Liver (tissue), 2 donors: Measurements from ENCODE around the gene CCRL2.
"Not testable (repeated sequence)": the region's sequence is repeated elsewhere in the genome, so short reads cannot be mapped to it uniquely, and the experiment has no call there.

Experiments
- GABPA ChIP-seq, 2 donors: IDR thresholded peaks in 1 of 2; conservative IDR thresholded peaks in 1 of 2; 2 replicates each; pipeline ENCODE4 v1.6.1; 2016; ENCODE audit warnings: antibody characterized with exemption in 2 of 2, mild to moderate bottlenecking in 1 of 2, moderate library complexity in 1 of 2
- TF ChIP-seq, protein P1 (sequence below): IDR thresholded peaks from 2 replicates; pipeline ENCODE4 v1.6.1; 2016; ENCODE audit warnings: antibody characterized with exemption, mild to moderate bottlenecking
- donor health status: healthy.

DNA sequence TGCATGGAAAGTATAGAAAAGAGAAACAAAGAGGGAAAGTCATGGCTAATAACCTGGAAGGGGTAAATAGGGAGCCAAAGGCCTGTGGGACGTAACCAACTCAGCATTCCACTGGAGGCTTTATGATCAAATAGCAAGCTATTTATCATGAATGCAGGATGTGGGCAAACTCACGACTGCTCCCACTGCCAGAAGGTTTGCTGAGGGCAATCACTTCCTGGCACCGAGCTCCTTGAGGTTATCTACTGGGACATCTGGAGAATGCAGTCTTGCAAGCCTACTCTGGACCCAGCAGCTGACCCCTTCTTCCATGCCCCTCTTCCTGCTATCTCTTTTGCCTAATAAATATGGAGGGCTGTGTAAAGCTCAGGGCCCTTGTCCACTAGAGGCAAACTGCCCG lies 19.4 kb downstream of the CCRL2 start:
- TF ChIP-seq, protein P1, sequence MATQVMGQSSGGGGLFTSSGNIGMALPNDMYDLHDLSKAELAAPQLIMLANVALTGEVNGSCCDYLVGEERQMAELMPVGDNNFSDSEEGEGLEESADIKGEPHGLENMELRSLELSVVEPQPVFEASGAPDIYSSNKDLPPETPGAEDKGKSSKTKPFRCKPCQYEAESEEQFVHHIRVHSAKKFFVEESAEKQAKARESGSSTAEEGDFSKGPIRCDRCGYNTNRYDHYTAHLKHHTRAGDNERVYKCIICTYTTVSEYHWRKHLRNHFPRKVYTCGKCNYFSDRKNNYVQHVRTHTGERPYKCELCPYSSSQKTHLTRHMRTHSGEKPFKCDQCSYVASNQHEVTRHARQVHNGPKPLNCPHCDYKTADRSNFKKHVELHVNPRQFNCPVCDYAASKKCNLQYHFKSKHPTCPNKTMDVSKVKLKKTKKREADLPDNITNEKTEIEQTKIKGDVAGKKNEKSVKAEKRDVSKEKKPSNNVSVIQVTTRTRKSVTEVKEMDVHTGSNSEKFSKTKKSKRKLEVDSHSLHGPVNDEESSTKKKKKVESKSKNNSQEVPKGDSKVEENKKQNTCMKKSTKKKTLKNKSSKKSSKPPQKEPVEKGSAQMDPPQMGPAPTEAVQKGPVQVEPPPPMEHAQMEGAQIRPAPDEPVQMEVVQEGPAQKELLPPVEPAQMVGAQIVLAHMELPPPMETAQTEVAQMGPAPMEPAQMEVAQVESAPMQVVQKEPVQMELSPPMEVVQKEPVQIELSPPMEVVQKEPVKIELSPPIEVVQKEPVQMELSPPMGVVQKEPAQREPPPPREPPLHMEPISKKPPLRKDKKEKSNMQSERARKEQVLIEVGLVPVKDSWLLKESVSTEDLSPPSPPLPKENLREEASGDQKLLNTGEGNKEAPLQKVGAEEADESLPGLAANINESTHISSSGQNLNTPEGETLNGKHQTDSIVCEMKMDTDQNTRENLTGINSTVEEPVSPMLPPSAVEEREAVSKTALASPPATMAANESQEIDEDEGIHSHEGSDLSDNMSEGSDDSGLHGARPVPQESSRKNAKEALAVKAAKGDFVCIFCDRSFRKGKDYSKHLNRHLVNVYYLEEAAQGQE, result not testable (repeated sequence)
- not testable (repeated sequence) for TF ChIP-seq GABPA (IDR thresholded peaks at IDR 0.05 in 1 of 2, conservative IDR thresholded peaks at IDR 0.05 in 1 of 2)
